Measurements from ENCODE around the gene SLC6A11. TPM values are rescaled to one million over a fixed set of nuclear protein-coding genes. Genes with fewer than 3 reads are reported as not detected.

Gene SLC6A11
- total RNA-seq, 1 experiment from 2014 or later, result not detected

- no peaks in the 10 kb centered on the region for H3K4me1 ChIP-seq
- Mint-ChIP-seq H3K9me3 (ENCODE audit: unreplicated experiment) (peaks cover 8% of the 10 kb centered on the region), H3K36me3 (ENCODE audit: insufficient read depth, unreplicated experiment) (peaks cover 4% of the 10 kb centered on the region), H3K27me3 (ENCODE audit: insufficient read depth, unreplicated experiment) (peaks cover 13% of the 10 kb centered on the region), H3K27ac (ENCODE audit: unreplicated experiment) (no peak overlapping the region), H3K4me3 (ENCODE audit: unreplicated experiment) (no peak overlapping the region), H3K4me1 (ENCODE audit: low read depth, unreplicated experiment) (peaks cover 6% of the 10 kb centered on the region)
- TF ChIP-seq, protein P1, sequence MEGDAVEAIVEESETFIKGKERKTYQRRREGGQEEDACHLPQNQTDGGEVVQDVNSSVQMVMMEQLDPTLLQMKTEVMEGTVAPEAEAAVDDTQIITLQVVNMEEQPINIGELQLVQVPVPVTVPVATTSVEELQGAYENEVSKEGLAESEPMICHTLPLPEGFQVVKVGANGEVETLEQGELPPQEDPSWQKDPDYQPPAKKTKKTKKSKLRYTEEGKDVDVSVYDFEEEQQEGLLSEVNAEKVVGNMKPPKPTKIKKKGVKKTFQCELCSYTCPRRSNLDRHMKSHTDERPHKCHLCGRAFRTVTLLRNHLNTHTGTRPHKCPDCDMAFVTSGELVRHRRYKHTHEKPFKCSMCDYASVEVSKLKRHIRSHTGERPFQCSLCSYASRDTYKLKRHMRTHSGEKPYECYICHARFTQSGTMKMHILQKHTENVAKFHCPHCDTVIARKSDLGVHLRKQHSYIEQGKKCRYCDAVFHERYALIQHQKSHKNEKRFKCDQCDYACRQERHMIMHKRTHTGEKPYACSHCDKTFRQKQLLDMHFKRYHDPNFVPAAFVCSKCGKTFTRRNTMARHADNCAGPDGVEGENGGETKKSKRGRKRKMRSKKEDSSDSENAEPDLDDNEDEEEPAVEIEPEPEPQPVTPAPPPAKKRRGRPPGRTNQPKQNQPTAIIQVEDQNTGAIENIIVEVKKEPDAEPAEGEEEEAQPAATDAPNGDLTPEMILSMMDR (IDR thresholded peaks at IDR 0.05; ENCODE audit: insufficient read depth in 1 of 2, low read depth in 1 of 2, low read length in 1 of 2, severe bottlenecking in 1 of 2, unreplicated experiment in 1 of 2), result peak in 1 of 2 experiments; percentile 31
- no peaks in the 10 kb centered on the region; the same call in none of the 2 replicates for H3K27me3 ChIP-seq (replicated peaks; ENCODE audit: control insufficient read depth, insufficient read depth, low read length)
- H3K36me3 ChIP-seq (ENCODE audit: control insufficient read depth, insufficient read depth, low read length), result no peaks in the 10 kb centered on the region
- H3K9me3 ChIP-seq, result no peaks in the 10 kb centered on the region
- POLR2A ChIA-PET, result no interaction called here
- no TSS peak for BruUV-seq (replicated peaks)
- intact Hi-C loops (cut with micrococcal nuclease; ENCODE audit: unreplicated experiment), result no loop called here
- H3K4me3 ChIP-seq (ENCODE audit: low read depth, low read length), result no peak overlapping the region
- CTCF ChIA-PET, result no interaction called here
- DNase-seq, result no peak
Measured at GRCh38 chr3:10855871-10856662, 40.0 kb downstream of the SLC6A11 start.

GRCh38 chr3:10857235-10857634 is 41.2 kb downstream of the SLC6A11 start:
- Mint-ChIP-seq H3K9me3 (ENCODE audit: unreplicated experiment) (peaks cover 8% of the 10 kb centered on the region), H3K4me1 (ENCODE audit: low read depth, unreplicated experiment) (peaks cover 6% of the 10 kb centered on the region), H3K27me3 (ENCODE audit: insufficient read depth, unreplicated experiment) (peaks cover 16% of the 10 kb centered on the region), H3K36me3 (ENCODE audit: insufficient read depth, unreplicated experiment) (peaks cover 10% of the 10 kb centered on the region), H3K27ac (ENCODE audit: unreplicated experiment) (no peak overlapping the region), H3K4me3 (ENCODE audit: unreplicated experiment) (no peak overlapping the region)
- Histone ChIP-seq H3K9me3 (no peaks in the 10 kb centered on the region), H3K27me3 (replicated peaks; ENCODE audit: control insufficient read depth, insufficient read depth, low read length) (no peaks in the 10 kb centered on the region; the same call in none of the 2 replicates), H3K4me1 (no peaks in the 10 kb centered on the region), H3K4me3 (ENCODE audit: low read depth, low read length) (no peak overlapping the region), H3K36me3 (ENCODE audit: control insufficient read depth, insufficient read depth, low read length) (no peaks in the 10 kb centered on the region)
- CTCF ChIA-PET, result no interaction called here
- POLR2A ChIA-PET, result no interaction called here
- no peak for DNase-seq
- BruUV-seq (replicated peaks), result no TSS peak
- TF ChIP-seq, protein P1 (IDR thresholded peaks at IDR 0.05; ENCODE audit: insufficient read depth in 1 of 2, low read depth in 1 of 2, low read length in 1 of 2, severe bottlenecking in 1 of 2, unreplicated experiment in 1 of 2), result no peak
- intact Hi-C loops (cut with micrococcal nuclease; ENCODE audit: unreplicated experiment), result no loop called here

DNA sequence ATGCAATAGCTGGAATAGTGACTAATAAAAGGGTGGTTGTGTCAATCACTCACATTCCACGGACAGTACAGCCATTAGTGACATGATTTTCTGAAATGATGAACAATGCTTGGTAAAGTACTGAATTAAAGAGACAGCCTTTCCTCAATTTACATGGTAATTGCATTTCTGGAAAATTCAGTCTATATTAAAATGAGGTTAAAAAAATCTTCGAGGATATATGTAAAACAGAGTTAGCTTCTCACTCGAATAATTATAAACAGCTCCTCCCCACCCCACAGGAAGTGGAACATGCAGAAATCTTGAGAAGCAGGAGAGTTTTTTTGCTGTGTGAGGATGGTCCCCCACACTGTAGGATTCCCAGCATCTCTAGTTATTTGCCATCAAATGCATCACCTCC is 42.1 kb downstream of the SLC6A11 start:
- Mint-ChIP-seq H3K36me3 (ENCODE audit: insufficient read depth, unreplicated experiment) (peaks cover 10% of the 10 kb centered on the region), H3K27me3 (ENCODE audit: insufficient read depth, unreplicated experiment) (peaks cover 16% of the 10 kb centered on the region), H3K4me3 (ENCODE audit: unreplicated experiment) (no peak overlapping the region), H3K4me1 (ENCODE audit: low read depth, unreplicated experiment) (peaks cover 6% of the 10 kb centered on the region), H3K9me3 (ENCODE audit: unreplicated experiment) (peaks cover 8% of the 10 kb centered on the region), H3K27ac (ENCODE audit: unreplicated experiment) (no peak overlapping the region)
- POLR2A ChIA-PET, result no interaction called here
- Histone ChIP-seq H3K4me1 (no peaks in the 10 kb centered on the region), H3K9me3 (no peaks in the 10 kb centered on the region), H3K27me3 (replicated peaks; ENCODE audit: control insufficient read depth, insufficient read depth, low read length) (no peaks in the 10 kb centered on the region; the same call in 1 of the 2 replicates), H3K36me3 (ENCODE audit: control insufficient read depth, insufficient read depth, low read length) (no peaks in the 10 kb centered on the region), H3K4me3 (ENCODE audit: low read depth, low read length) (no peak overlapping the region)
- DNase-seq, result no peak
- no TSS peak for BruUV-seq (replicated peaks)
- CTCF ChIA-PET, result no interaction called here
- TF ChIP-seq, protein P1 (IDR thresholded peaks at IDR 0.05; ENCODE audit: insufficient read depth in 1 of 2, low read depth in 1 of 2, low read length in 1 of 2, severe bottlenecking in 1 of 2, unreplicated experiment in 1 of 2), result no peak
- intact Hi-C loops (cut with micrococcal nuclease; ENCODE audit: unreplicated experiment), result no loop called here
